Measurements from ENCODE around the gene MMP25.

GRCh38 chr16:3088450-3088849 lies 42.1 kb downstream of the MMP25 start:
- TF ChIP-seq RAD21 (IDR thresholded peaks at IDR 0.05; ENCODE audit: low read depth) (no peak), YY1 (IDR thresholded peaks at IDR 0.05; ENCODE audit: low read depth) (no peak), EP300 (IDR thresholded peaks at IDR 0.05; ENCODE audit: borderline replicate concordance) (no peak), CREB1 (IDR thresholded peaks at IDR 0.05; ENCODE audit: low read depth) (no peak), EGR1 (IDR thresholded peaks at IDR 0.05) (no peak), TEAD4 (IDR thresholded peaks at IDR 0.05) (no peak), FOXM1 (IDR thresholded peaks at IDR 0.05; ENCODE audit: borderline replicate concordance, low read depth) (no peak), REST (IDR thresholded peaks at IDR 0.05; ENCODE audit: low read depth) (no peak), CEBPB (IDR thresholded peaks at IDR 0.05) (no peak)
